Kidney (tissue), 14 donors: ENCODE data around the gene MPRIP. TPM values are rescaled to one million over a fixed set of nuclear protein-coding genes. Genes with fewer than 3 reads are reported as not detected.
A peak's percentile ranks its signal among the peaks of the same experiment; 100 is the strongest.

Experiments
- DNase-seq, 5 donors: peaks; one replicate each; pipeline ENCODE4 v3.0.0-alpha.2; 2013 to 2020
- FAIRE-seq: peaks from 2 replicates; lab custom pipeline; 2012; peaks lifted over from hg19 to GRCh38; lab: Jason Lieb, UNC
- H3K27ac ChIP-seq, 2 donors: one replicate each; pipeline ENCODE4 v1.7.0; 2013; ENCODE audit warnings: low read depth in 2 of 2, low read length in 2 of 2, inconsistent platforms in 1 of 2
- H3K27me3 ChIP-seq: one replicate; pipeline ENCODE4 v1.7.1; 2013; ENCODE audit warnings: low read length, inconsistent platforms; ENCODE audit not compliant: control insufficient read depth, insufficient read depth
- H3K36me3 ChIP-seq, 3 donors: one replicate each; pipeline versions ENCODE4 v1.7.0 to v1.7.1; 2013; ENCODE audit warnings: low read length in 3 of 3, control low read depth in 1 of 3, inconsistent platforms in 1 of 3; ENCODE audit not compliant: insufficient read depth in 3 of 3, control insufficient read depth in 2 of 3
- H3K4me1 ChIP-seq, 3 donors: one replicate each; pipeline versions ENCODE4 v1.7.0 to v1.7.1; 2013; ENCODE audit warnings: low read length in 3 of 3, inconsistent platforms in 1 of 3, low read depth in 1 of 3; ENCODE audit not compliant: control insufficient read depth in 2 of 3, insufficient read depth in 2 of 3
- H3K4me3 ChIP-seq, 3 donors: one replicate each; pipeline versions ENCODE4 v1.7.0 to v1.8.1; 2013; ENCODE audit warnings: low read length in 3 of 3, control low read depth in 1 of 3, inconsistent platforms in 1 of 3
- H3K9ac ChIP-seq, 3 donors: one replicate each; pipeline versions ENCODE4 v1.7.0 to v1.7.1; 2013; ENCODE audit warnings: low read length in 3 of 3, control low read depth in 1 of 3, inconsistent platforms in 1 of 3
- H3K9me3 ChIP-seq, 3 donors: one replicate each; pipeline versions ENCODE4 v1.7.0 to v1.7.1; 2013; ENCODE audit warnings: low read length in 3 of 3, control low read depth in 1 of 3, inconsistent platforms in 1 of 3; ENCODE audit not compliant: control insufficient read depth in 2 of 3, insufficient read depth in 1 of 3
- intact Hi-C: fragments of 100-400 bp; cut with DNase I; formaldehyde crosslinking; loops from one replicate; pipeline ENCODE4 v1.11.1; 2022
- polyA plus RNA-seq: library from polyadenylated mRNA; stranded (reverse); fragments of 350-450 nt; fragmentation: Illumina TruSeq; extraction: RNeasy Lipid Tissue Mini Kit (QIAGEN cat#74804); gene quantifications from one replicate; pipeline ENCODE4 v1.2.3, GENCODE V29; 2014; ENCODE audit warnings: low read depth, low replicate concordance; ENCODE audit not compliant: insufficient read depth
- total RNA-seq: library from RNA; stranded (reverse); fragmentation: NEBNext Ultra II Directional; extraction: Animal tissue kit (Norgen Biotek cat#: 25700); gene quantifications from one replicate; pipeline ENCODE4 v1.2.1, GENCODE V29; 2021
- TF ChIP-seq, protein P1 (sequence below): IDR thresholded peaks from 3 replicates; pipeline ENCODE4 v1.5.1; 2012; ENCODE audit warnings: mild to moderate bottlenecking, moderate library complexity, borderline replicate concordance; ENCODE audit not compliant: insufficient read depth; ENCODE audit errors: extremely low read depth
- donor health status: control.
- donor health status: control.
- donor health status: control.
- donor health status: control.
- donor health status: control.
- donor health status: DM: yes; HTN: yes; CAD: no.
- donor health status: Normal renal cell carcinoma (clear cell type).

The MPRIP gene
- total and polyA plus RNA-seq, 2 donors from 2014 or later: 120 to 250 TPM

DNA sequence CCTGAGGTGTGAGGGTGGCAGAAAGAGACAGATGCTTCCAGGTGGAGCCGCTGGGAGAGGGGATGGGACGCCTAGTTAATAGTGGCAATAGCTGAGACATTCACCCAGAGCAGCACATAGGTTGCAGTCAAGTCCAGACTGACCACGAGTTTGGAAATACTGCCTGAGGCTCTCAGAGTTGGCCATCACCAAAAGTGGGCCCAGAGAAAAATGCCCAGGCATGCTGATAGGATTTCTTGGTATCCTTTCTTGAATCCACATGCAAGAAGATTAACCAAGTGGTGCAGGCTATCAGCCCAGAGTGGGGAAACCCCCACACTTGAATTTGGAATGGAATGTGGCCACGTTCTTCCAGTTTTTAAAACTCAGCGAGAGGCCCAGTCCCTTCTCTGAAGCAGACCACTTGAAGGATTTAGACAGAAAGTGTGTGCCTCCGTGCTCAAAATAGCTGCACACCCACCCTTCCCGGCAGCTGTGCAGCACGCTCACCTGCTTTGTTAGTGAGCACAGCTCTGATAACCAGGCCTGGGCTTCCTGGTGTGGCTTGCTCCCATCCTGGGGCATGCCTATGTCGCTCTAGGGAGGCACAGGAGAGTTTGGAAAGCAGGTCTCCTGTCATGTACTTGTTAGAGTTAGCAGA lies 128.2 kb downstream of the MPRIP start:
- no peak overlapping the region for H3K27ac ChIP-seq
- no peak overlapping the region for H3K9ac ChIP-seq
- peaks cover 3 to 68% (median 36%) of the 10 kb centered on the region in 3 donors for H3K36me3 ChIP-seq
- intact Hi-C loops: no loop called here
- no peak overlapping the region for H3K4me3 ChIP-seq
- H3K27me3 ChIP-seq: no peaks in the 10 kb centered on the region
- DNase-seq (no peak), FAIRE-seq (no peak)
- peaks cover 0 to 7% (median 0%) of the 10 kb centered on the region in 3 donors for H3K4me1 ChIP-seq
- no peaks in the 10 kb centered on the region for H3K9me3 ChIP-seq
- TF ChIP-seq, protein P1, sequence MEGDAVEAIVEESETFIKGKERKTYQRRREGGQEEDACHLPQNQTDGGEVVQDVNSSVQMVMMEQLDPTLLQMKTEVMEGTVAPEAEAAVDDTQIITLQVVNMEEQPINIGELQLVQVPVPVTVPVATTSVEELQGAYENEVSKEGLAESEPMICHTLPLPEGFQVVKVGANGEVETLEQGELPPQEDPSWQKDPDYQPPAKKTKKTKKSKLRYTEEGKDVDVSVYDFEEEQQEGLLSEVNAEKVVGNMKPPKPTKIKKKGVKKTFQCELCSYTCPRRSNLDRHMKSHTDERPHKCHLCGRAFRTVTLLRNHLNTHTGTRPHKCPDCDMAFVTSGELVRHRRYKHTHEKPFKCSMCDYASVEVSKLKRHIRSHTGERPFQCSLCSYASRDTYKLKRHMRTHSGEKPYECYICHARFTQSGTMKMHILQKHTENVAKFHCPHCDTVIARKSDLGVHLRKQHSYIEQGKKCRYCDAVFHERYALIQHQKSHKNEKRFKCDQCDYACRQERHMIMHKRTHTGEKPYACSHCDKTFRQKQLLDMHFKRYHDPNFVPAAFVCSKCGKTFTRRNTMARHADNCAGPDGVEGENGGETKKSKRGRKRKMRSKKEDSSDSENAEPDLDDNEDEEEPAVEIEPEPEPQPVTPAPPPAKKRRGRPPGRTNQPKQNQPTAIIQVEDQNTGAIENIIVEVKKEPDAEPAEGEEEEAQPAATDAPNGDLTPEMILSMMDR: no peak

DNA sequence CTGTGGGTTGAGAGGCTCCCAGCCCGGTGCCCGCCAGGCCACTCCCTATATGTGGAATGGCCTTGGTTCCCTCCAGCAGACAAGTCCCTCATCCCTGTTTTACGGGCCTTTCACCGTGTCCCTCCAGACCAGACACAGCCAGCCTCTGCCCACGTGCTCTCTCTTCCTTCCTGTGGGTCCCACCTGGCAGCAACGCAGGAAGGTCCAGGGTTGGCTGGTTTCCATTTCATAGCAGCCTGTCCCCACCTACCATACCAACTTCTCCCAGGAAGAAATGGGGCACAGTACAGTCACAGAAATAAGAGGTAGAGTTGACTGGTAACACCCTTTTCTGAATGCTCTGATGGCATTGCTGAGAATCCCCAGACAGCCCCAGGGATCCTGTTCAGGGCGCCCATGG lies 128.9 kb downstream of the MPRIP start:
- no peaks in the 10 kb centered on the region for H3K9me3 ChIP-seq

DNA sequence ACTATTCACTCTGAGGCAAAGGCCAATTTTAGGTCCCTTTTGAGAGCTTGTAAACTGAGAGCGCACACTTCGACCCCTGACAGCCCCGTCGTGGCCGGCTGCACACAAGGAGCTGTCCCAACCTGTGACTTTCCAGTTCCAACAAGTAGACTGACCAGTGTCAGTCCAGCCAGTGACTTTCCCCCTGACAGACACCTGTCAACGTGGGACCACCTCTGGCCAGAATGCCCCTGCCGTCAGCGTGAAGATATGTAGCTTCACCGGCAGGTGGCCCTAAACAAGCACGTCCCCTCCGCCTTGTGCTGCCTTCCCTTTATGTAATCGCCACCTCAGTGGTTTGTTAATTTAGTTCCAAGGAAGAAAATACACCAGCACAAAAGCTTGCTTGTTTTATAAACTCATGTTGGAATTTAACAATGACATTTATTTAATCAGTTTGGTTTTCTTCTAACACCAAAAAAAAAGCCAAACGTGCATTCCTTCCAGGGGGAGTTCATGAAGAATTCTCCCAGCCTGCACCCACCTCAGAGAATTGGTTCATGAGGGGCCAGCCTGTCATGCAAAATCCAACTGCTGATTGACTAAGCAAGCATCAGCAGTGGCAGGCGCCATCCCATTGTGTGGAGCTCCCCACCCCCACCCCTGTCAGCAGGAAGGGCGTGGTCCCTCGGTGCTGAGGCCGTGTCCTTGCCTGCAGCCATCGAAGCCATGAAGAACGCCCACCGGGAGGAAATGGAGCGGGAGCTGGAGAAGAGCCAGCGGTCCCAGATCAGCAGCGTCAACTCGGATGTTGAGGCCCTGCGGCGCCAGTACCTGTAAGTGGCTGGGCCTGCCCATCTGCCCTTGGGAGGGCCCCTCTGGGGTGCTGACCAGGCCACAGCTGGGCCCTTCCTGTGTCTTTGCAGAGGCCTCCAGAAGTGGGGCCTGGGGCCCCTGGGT lies 130.0 kb downstream of the MPRIP start:
- intact Hi-C loops: no loop called here

More for the DNA sequence above, 128.9 kb downstream of the MPRIP start:
- Histone ChIP-seq H3K27me3 (no peaks in the 10 kb centered on the region), H3K4me3 (no peak overlapping the region), H3K9ac (no peak overlapping the region), H3K27ac (no peak overlapping the region), H3K36me3 (peaks cover 3 to 71% (median 40%) of the 10 kb centered on the region in 3 donors), H3K4me1 (peaks cover 0 to 7% (median 0%) of the 10 kb centered on the region in 3 donors)
- FAIRE-seq (no peak), DNase-seq (no peak)
- TF ChIP-seq, protein P1: no peak
- intact Hi-C loops: no loop called here

More for the DNA sequence above, 130.0 kb downstream of the MPRIP start:
- no peaks in the 10 kb centered on the region for H3K9me3 ChIP-seq
- H3K9ac ChIP-seq: no peak overlapping the region
- DNase-seq (peak in 1 of 5 donors; percentile 32), FAIRE-seq (no peak)
- H3K27me3 ChIP-seq: no peaks in the 10 kb centered on the region
- TF ChIP-seq, protein P1: no peak
- no peak overlapping the region for H3K4me3 ChIP-seq
- no peak overlapping the region for H3K27ac ChIP-seq
- H3K36me3 ChIP-seq: peaks cover 3 to 70% (median 44%) of the 10 kb centered on the region in 3 donors
- peaks cover 0 to 7% (median 0%) of the 10 kb centered on the region in 3 donors for H3K4me1 ChIP-seq
